GM18858 (cell line): Measurements from ENCODE around the gene ZNF575.
"Not testable (repeated sequence)": the region's sequence is repeated elsewhere in the genome, so short reads cannot be mapped to it uniquely, and the experiment has no call there.

Source experiments
- ATAC-seq: cut with Tn5 transposase; IDR thresholded peaks from one replicate; pipeline ENCODE4 v1.9.1; 2021; ENCODE audit not compliant: unreplicated experiment

The ZNF575 gene

GRCh38 chr19:43540381-43540780, 7.4 kb downstream of the ZNF575 start:
- ATAC-seq: no peak

GRCh38 chr19:43541920-43542650, 9.1 kb downstream of the ZNF575 start:
- no peak for ATAC-seq

DNA sequence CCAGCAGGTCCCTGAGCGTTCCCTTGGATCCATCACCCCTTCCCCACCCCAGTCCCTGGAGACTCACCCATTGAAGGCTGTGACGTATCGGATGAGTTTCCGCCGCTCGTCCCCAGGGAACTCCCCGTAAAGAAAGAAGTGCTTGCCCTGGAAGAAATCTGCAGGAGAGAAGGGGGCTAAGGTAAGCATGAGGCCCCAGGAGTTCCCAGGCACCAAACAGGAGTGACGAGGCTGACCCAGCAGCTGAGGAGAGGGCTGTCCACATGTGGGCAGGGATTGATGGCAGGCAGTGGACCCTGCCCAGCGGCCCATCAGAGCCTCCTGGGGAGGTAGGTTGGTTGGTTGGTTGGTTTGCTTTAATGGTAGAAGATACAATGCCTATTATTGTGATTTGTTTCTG, 11.1 kb downstream of the ZNF575 start:
- ATAC-seq: no peak

DNA sequence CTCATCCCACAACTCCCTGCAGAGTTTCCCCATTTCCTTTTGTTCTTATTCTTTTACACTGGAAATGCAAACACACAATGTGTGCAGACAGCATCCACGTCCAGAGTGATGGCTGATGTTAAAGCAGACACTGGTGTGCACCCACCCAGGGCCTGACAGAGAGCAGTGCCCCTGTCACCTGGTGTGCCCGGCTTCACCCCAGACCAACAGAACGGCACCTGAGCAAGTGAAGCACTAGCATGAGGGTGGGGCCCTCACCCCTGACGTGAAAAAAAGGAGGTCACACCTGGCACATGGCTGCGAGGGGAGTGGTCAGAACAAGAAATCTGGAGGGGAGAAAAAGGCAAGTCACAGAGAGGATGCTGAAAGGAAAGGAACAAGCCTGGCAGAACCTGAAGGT, 12.3 kb downstream of the ZNF575 start:
- no peak for ATAC-seq

GRCh38 chr19:43545981-43546380, 13.0 kb downstream of the ZNF575 start:
- no peak for ATAC-seq

DNA sequence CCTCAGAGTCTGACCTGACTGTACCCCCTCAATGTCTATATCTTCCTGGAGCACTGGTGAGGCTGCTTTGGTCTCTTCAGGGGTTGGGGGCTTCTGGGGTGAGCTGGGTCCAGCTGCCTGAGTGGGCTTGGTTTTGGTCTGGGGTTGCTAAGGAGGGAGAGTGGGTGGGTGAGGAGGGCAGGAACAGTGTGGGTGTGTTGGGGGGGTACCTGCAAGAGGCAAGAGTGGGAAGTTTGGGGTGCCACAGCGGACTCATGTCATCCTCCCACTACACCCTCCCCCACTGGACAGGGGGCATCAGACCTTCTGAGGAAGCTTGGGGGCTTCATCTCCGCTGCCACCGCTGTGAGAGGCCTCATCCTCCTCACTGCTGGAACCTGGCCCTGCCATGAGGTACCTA, 13.6 kb downstream of the ZNF575 start:
- ATAC-seq: no peak

GRCh38 chr19:43547926-43548325, 14.9 kb downstream of the ZNF575 start:
- not testable (repeated sequence) for ATAC-seq

DNA sequence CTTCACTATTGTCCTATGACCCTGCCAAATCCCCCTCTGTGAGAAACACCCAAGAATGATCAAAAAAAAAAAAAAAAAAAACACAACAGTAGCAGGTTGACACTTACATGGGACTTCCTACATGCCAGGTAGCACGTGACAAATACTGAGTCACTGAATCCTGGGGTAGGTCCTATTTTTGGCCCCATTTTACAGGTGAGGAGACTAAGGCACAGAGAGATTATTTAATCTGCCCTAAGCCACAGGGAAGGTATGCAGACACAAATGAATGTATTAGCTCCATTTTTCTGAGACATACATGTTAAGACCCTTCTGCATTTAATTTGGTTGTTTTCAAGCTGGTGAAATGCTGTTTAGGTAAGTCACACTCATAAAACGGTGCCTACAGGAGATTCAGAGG, 15.7 kb downstream of the ZNF575 start:
- ATAC-seq: no peak

DNA sequence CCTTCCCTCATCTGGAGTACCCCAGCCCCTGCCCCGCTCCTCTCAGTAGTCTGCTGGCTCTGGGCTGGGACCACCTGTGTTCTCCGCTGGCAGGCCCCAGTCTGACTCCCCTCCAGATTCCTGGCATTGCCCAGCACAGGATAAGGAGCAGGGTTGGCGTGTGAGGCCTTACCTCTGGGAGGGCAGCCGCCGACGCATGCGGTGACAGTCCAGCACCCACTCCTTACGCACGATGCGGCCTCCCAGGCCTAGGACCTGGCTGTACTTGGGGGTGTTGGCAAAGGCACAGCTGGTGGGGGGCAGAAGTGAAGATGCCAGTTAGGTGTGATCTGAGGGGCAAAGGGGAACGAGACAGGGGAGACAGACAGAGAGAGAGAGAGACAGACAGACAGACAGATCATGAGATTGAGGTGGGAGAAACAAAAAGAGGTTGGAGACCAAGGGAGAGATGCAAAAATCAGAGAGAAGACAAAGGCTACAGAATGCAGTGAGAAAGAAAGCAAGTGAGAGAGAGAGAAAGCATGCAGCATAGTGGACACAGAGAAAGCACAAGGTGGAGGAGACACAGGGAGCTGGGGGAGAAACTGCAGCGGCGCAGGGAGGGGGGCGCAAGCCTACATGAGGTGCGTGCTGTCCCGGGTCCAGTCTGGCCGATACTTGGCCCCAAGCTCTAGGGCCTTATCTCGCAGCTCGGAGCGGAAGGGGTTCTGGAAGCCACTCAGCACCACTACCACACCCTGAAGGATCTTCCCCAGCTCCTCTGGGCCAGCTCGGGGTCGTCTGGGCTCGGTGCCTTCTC, 18.6 kb downstream of the ZNF575 start:
- no peak for ATAC-seq

DNA sequence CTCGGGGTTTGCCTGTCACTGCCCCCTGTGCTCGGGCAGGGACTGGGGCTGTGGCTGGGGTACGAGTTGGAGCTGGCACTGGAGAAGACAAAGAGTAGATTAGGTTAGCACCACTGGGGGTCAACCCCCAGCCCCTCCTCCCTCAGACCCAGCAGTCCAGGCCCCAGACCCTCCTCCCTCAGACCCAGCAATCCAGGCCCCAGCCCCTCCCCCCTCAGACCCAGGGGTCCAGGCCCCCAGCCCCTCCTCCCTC, 19.1 kb downstream of the ZNF575 start:
- no peak for ATAC-seq

DNA sequence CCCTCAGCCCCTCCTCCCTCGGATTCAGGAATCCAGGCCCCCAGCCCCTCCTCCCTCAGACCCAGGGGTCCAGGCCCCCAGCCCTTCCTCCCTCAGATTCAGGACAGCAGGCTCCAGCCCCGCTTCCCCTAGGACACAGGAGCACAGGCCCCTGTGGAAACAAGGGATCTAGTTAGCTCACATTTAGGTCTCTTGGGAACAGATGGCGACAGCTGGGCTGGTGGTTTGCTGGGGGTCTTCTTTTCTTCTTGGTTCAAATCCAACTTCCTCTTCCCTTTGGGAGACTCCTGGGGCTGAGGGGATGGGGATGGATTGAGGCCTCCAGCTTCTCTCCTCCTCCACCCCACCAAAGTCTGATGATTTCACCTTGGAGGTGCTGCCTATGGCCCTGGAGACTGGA, 19.6 kb downstream of the ZNF575 start:
- ATAC-seq: no peak

DNA sequence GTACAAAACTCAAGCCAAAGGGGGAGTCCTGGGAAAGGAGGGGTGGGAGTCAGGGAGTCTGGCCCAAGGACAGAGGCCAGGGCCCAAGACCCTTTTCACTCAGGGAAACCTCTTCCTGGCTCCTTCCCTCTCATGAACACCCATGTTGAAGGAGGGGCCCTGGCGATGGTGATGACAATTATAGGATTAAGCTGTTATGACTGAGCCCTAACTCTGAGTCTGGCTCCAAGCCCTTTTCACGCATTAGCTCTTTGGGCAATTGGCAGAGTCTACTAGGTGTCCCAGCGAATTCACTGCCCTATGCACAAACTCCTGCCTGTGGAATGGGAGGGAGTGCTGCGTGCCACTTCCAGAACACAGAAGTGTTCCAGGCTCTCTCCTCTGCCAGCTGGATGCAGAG, 20.7 kb downstream of the ZNF575 start:
- no peak for ATAC-seq

GRCh38 chr19:43554317-43554895, 21.4 kb downstream of the ZNF575 start:
- no peak for ATAC-seq

DNA sequence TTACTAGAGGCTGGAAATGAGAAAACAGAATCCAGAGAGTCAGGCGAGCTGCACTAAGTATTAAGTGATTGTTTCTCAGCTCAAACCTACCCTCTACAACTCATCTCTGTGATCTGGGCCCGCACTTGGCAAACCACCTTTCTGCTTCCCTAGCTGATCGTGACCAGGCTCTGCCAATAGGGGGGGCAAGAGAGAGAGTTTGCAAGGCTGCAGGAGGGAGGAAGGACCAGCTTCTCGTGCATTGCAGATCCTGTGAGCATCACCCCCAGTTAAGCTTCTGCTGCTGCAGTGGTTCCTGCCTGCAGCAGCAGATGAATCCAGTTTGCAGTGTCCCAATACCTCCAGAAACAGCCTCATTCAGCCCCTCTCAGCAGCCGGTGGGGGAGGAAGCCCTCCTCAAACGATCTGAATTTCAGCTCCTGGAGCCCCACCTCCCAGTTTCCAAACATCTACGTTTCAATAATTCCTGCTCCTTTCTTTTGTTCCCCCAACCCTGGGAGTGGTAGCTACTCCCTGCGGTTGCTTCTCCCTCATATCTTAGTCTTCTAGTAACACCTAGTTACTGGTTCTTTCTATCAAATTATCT, 22.3 kb downstream of the ZNF575 start:
- ATAC-seq: no peak

DNA sequence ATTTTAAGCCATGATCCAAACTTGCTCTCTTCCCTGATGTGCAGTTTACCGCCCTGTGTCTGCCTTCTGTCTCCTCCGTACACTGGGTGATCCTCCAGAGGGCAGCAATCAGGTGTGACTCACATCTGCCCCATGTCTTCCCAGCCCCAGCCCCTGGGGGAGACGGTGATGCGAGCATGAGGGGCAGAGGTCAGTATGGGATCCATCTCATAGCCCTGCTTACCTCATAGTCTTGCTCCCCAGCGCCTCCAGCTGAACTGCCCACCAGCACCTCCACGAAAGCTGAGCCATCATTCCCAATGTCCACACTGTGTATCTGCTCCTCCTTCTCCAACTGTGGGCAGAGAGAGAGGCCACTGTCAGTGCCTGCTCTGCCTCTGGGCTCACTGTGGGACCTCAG, 27.7 kb downstream of the ZNF575 start:
- no peak for ATAC-seq

- no peak for ATAC-seq
These were observed 28.4 kb downstream of the ZNF575 start for GRCh38 chr19:43561139-43561970.

- no peak for ATAC-seq
These were observed 29.3 kb downstream of the ZNF575 start for GRCh38 chr19:43562226-43562697.

DNA sequence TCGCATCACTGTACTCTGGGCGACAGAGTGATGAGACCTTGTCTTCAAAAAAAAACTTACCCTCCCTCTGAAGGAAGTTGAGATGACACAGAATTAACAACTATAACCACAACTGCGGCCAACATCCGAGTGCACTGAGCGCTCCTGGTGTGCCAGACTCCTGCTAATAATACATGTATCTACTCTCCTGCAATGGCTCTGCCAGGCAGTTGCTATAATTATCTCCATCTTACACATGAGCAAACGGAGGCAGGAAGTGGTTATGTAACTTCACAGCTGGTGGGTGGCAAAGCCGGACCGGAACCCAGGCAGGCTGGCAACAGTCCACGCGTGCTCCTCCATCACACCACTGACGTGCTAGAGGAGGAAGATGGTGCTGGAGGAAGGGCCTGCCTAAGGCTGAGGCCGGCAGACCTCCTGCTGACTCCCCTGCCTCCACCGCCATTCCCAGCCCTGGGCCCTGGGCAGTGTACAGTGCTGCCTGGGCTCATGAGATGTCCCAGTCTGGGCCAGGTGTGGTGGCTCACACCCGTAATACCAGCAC, 29.8 kb downstream of the ZNF575 start:
- ATAC-seq: peak; percentile 73

- ATAC-seq: no peak
These were observed 30.9 kb downstream of the ZNF575 start for GRCh38 chr19:43563816-43564457.

GRCh38 chr19:43564800-43565199, 31.8 kb downstream of the ZNF575 start:
- no peak for ATAC-seq
